Sciatic nerve (tissue), 2 donors: Measurements from ENCODE around the gene SOX8. TPM values are rescaled to one million over a fixed set of nuclear protein-coding genes. Genes with fewer than 3 reads are reported as not detected.

ENCODE experiments used
- ATAC-seq: fragments of 200-7000 bp; cut with Tn5 transposase; one replicate; pipeline ENCODE4 v1.9.1; 2020; ENCODE audit warnings: mild to moderate bottlenecking, moderate library complexity
- DNase-seq: peaks from one replicate; pipeline ENCODE4 v3.0.0-alpha.2; 2020; ENCODE audit warnings: low spot score
- intact Hi-C: fragments of 100-400 bp; cut with DNase I; formaldehyde crosslinking; loops from one replicate; pipeline ENCODE4 v1.14.2; 2022
- total RNA-seq: library from RNA; stranded (reverse); fragmentation: NEBNext Ultra II Directional; extraction: Animal tissue kit (Norgen Biotek cat#: 25700); gene quantifications from one replicate; pipeline ENCODE4 v1.2.1, GENCODE V29; 2021
- donor health status: DM: no; HTN: no; CAD: no.
- donor health status: DM: no; HTN: no; CAD: no.

Gene SOX8
- total RNA-seq, 1 donor from 2014 or later = 57.7 TPM

DNA sequence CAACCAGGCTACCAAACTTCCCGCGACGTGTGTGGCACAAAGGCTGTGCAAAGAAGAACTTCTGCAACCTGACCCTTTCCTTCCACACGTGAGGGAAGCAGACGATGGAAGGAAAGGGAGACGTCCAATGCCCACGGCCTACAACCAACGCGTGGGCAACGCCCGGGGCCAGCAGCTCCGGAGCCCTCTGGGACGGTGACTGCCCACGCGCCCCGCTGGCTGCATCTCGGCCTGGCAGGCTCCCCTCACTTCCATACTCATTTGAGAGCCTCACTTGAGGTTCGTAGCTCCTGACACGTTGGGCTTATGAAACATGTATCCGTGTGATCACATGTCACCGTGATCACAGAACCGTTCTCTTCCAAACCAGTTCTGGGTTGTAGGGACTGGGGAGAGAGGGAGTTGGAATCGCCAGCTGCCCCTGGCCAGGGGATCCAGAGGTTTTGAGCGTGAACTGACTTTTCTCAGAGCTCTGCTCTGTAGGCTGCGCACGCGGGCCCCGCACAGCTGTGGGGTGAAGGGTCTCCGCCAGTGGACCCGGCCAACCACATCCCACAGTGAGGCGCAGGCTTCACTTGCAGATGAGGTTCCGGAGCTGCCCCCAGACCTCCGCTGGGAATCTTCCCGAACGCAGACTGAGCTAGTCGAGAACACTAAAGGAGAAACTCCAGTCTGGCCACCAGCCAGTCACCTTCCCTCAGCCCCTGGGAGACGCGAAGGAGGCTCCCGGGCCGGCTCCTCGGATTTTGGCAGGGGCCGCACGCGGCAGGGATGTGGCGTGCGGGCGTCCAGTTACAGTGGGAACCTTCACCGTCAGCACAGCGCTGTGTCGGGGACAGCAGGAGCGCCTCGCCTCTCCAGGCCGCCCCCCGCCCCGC, 11.8 kb upstream of the SOX8 start:
- intact Hi-C loops = loop anchor here (10.0 kb wide), 1 partner anchor 75 kb away; no protein-coding TSS in a partner anchor
- ATAC-seq (no peak), DNase-seq (peak; percentile 82)

DNA sequence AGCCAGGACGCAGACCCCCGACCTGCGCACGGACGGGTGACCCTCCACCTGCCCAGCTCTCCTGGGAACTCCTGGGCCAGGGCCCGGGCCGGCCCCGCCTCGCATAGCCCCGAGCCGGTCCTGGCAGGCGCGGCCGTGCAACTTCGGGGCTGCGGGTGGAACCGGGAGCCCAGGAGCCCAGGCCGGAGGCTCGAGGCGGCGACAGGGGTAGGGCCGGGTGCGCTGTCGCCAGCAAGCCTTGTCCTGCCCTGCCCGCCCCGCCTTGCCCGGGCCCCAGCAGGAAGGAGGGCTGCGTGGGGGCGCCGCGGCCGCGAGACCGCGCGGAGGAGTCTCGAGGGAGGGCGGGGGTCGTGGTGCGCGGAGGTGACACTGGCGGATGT, 11.2 kb upstream of the SOX8 start:
- ATAC-seq (no peak), DNase-seq (peak; percentile 70)
- intact Hi-C loops = no loop called here

DNA sequence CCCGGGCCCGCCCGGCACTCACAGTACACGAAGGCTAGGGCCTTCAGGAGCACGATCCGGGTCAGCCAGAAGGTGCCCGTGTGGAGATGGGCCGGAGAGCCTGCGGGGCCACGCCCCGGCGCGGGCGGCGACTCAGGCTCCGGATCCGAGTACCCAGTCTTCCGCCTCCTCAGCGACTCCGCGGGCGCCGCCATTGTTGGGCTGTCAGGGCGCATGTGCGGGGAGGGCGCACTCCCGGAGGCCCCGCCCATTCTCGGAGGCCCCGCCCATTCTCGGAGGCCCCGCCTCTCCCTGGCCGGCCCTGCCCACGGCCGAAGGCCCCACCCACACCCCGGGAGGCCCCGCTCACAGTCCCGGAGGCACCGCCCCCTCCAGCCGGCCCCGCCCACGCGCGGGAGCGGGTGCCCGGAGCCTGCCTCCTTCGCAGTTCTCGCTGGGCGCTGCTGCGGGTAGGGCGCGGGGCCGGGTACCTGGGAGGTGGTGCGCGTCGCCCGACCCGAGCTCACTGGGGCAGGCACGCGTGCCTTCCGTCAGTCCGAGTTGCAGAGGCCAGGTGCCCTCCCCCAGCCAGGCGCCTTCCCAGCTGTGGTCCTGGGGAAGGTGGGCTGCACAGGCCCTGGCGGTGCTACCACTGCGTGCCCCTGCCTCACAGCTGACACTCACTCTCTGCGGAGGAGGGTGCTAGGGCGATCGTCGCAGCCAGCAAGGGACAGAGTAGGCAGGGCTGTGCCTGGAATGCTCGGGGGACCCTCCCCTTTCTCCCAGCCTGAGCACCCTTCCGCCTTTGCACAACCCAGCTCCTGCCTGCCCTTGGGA, 10.6 kb upstream of the SOX8 start, which contains the start of gene LMF1:
TSS of gene LMF1 (minus strand) at position 219 of the 816 bp plus-strand sequence. CDS start at position 215, 4 bp downstream.
- intact Hi-C loops = no loop called here
- peak; percentile 97 for DNase-seq
- peak; percentile 97 for ATAC-seq

DNA sequence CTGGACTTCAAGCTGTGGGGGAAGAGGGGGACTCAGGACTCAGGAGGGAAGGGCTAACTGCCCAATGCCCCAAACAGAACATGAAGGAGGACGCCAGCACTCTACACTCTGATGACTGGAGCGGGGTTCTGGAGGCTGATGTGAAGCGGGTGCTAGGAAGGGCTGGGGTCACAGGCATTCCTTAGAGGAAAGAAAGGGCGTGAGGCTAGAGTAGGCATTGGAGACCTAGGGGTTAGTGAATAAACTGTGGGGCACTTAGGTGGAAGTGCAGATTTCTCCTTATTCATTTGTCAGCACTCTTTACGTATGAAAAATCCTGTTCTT, 10.0 kb upstream of the SOX8 start:
- intact Hi-C loops = no loop called here
- no peak for ATAC-seq
- no peak for DNase-seq

DNA sequence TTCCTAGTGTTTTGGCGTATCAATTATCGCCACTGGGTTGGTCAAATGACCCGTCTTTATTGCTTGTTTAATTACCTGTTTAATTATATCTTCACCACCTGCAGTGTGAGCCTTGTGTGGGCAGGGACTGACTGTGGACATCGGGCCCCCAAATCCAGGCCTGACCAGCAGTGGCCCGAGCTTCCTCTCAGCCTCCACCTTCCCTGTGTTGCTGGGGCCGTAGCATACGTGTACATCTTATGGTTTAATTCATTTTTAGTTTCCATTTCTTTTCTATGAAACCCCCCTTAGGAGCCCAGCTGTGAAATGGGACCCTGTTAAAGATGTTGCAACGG, 9.6 kb upstream of the SOX8 start:
- intact Hi-C loops = no loop called here
- ATAC-seq (no peak), DNase-seq (no peak)

DNA sequence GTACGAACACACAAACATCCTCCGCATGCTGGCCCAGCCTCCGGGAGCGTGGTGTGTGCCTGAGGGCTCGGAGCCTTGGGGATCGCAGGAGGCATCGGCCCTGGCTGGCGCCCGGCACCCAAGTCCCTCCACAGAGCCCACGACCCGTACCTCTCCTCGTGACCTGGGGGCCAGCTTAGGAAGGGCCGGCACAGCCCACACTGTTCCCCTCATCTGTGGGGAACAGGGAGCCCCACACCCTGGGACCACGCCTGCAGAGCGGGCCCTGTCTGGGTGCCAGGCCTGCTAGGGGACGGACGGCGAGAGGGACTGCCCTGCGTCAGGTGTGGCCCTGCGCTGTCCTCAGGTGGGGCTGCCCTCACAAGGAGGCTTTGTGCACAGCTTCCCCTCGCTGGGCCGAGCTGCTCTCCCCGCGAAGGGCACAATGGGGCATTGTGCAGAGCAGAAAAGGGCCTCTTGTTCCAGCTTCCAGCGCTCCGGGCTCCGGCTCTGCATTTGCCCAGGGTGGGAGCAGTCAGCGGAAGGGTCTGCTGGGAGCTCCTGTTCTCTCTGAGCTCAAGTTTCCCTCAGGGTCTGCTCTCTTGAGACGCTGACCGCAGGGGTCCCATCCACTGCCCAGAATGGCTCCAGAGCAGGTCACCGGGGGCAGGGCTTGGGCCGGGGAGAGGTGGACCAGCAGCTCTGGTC, 9.1 kb upstream of the SOX8 start:
- DNase-seq = peak; percentile 78
- intact Hi-C loops = no loop called here

DNA sequence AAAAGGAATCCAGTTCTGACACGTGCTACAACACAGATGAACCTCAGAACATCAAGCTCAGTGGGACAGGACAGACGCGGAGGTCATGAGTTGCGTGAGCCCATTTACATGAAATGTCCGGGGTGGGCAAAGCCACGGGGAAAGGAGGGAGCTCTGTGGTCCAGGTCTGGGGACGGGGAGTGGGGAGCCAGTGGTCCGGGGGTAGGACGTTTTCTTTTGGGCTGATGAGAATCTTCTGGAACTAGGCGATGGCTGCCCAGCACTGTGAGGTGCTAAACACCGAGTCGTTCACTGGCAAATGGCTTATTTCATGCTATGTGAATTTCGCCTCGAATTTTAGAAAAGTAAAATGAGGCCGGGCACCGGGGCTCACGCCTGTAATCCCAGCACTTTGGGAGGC, 8.2 kb upstream of the SOX8 start:
- intact Hi-C loops = no loop called here
- no peak for ATAC-seq
- DNase-seq = no peak

More for the DNA sequence above, 9.1 kb upstream of the SOX8 start:
- peak; percentile 27 for ATAC-seq

DNA sequence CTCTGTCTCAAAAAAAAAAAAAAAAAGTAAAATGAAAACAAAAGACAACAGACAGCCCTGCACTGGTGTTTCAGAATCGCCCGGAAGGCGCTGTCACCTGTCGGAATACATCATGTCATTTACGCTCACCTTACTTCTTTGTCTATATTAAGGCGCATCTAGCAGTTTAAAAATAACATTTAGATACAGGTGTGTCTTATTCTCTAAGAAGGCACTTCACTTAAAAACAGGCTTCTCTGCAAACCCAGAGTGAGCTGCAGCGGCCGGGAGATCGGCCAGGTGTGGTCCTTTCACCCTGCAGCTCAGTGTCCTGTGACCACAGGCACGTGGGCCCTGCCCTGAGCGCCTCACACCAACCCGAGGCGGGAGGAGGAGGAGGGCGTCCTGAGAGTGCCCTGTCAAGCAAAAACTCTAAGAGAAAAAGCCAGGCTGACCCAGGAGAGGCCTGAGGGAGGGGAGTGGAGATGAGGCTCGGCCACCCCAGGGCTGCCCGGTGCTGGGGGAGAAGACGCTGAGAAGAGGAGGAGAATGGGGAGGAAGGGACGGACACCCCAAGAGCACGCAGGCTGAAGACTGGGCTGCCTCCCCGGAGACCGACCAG, 7.5 kb upstream of the SOX8 start:
- intact Hi-C loops = no loop called here
- no peak for ATAC-seq
- no peak for DNase-seq

DNA sequence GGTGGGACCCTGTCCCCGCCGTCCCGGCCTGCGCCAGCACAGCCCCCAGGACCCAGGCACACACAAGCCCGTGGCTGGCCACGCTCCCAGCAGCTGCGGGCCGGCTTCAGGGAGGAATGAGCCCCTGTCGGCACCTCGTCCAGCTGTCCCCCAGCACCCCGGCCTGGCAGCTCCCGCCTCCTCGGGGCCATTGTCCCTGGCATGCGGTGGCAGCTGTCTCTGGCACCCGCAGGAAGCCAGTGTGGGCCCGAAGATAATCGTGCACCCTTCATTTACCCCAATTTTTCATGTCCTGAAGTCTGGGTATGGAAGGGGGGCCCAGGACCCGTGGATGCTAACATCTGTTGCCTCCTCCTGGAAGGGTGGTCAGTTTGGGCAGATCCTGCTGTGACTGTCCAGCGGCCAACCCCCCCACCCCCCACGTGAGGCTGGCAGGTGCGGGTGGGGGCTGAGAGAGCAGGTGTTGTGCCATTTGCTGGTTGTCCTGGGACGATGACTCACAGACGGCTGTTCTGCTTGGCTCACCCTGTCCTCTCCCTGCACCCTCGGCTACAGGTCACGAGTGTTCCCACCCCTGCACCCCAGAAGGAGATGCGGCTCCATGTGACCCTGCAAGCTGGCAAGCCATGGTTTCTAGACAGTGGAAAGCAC, 6.8 kb upstream of the SOX8 start:
- ATAC-seq (peak; percentile 3), DNase-seq (no peak)
- intact Hi-C loops = no loop called here

DNA sequence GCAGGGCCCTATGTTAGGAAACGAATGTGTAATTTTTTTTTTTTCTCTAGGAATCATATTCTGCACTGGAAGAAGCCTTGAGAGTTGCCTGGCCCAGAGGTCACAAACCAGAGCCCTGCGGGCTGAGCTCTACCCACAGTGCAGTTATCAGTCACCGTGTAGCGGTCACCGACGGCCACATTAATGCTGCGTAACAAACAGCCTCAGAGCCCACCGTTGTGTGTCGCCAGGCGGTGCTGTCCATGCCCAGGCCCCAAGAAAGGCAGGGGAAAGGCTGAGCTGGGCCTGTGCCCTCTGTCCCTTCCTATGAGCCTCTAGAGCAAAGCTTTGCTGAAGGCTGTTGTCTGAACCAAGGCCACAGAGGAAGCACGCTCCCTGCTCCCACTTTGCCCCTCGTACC, 6.3 kb upstream of the SOX8 start:
- ATAC-seq (no peak), DNase-seq (no peak)
- intact Hi-C loops = no loop called here

DNA sequence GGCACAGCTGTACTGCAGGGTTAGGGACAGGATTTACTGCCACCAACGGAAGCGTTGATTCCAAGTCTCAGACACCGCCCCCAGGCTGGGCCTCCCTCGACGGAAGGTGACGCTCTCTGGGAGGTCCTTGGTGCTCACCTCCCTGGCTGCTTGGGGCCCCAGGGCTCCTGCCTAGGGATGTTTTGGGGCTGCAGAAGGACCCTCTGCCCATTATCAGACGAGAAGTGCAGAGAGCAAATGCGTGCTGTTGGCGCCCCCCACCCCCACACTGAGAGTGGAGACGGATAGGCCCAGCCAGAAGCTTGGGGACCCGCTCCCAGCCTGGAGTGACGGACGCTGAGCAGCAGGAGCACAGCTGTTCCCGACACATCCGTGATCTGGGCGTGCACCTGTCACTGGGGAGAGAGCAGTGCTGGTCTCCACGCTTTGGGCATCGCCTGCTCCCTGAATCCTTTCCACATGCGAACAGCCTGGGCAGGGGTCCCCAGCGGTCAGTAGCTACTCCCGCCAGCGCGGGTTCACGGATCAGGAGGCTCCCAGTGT, 5.1 kb upstream of the SOX8 start:
- intact Hi-C loops = no loop called here
- DNase-seq (no peak), ATAC-seq (no peak)

DNA sequence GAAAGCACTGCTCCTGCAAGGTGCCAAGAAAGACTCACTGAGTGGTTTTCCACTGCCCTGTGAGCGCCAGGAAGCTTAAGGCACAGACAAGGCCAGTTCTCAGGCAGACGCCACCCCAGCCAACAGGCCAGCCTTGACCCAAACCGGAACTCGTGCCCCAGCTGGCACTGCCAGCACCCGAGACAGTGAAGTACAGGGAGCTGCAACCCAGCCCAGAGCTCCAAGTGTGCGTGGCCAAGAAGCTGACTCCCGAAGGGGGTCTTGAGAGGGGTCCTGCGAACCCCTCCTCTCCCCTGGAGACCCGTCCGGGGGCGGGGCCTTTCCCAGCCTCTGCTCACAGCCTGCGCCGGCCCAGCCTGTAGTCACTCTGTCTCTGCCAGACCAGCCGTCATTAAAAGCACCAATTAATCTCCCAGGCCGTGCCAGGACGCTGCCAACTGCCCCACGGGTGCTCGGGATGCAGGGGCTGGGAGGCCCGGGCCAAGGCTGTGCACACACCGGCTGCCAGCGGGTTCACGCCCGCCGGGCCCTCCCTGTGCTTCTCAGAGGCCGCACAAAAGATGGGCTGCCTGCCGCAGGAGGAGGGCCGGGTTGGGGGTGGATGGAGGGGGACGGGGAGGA, 4.4 kb upstream of the SOX8 start:
- intact Hi-C loops = no loop called here
- DNase-seq = no peak
- ATAC-seq = peak; percentile 2

DNA sequence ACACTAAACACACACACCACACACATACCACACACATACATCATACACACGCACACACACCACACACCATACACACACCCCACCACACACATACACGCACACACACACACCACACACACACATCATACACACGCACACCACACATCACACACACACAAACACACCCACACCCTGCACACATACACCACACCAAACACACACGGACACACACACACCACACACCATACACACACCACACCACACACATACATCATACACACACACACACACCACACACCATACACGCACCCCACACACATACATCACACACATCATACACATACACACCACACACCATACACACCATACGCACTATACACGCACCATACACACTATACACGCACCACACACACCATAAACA, 3.7 kb upstream of the SOX8 start:
- DNase-seq (no peak), ATAC-seq (no peak)
- intact Hi-C loops = no loop called here

DNA sequence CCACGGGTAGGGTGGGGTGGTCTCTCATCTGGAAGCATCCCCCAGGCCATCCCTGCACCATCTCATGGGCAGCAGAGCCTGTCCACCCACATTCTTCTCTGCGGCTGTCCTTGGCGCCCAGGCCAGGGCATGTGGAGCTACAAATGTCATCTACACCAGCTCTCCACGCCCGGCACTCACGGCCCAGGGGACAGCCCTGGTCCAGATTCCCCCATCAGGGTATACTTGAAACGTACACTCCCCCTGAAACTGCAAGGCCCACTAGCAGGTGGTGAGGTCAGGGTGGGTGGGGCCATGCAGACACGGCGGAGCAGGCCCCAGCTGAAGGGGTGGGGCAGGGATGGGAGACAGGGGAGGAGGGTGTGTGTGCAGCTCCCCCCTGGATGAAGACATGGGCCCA, 3.2 kb upstream of the SOX8 start:
- ATAC-seq (no peak), DNase-seq (no peak)
- intact Hi-C loops = no loop called here

DNA sequence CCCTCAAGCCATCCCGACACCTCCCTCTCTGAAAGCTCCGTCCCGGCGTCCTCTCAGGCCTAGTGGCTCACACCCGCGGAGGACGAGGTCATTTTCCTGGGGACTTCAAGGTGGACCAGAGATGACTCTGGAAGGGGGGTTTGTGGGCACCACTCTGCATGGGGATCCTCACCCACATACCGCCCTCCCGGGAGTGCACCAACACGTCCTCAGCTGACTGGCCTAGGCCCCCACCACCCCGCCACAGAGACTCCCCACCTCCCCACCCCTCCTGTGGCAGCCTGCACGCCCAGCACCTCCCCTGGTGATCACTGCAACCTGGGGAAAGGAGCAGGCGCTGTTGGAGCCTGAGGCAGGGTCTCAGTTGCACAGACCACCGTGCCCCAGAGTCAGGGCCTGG, 2.4 kb upstream of the SOX8 start:
- no peak for DNase-seq
- intact Hi-C loops = no loop called here
- ATAC-seq = no peak

DNA sequence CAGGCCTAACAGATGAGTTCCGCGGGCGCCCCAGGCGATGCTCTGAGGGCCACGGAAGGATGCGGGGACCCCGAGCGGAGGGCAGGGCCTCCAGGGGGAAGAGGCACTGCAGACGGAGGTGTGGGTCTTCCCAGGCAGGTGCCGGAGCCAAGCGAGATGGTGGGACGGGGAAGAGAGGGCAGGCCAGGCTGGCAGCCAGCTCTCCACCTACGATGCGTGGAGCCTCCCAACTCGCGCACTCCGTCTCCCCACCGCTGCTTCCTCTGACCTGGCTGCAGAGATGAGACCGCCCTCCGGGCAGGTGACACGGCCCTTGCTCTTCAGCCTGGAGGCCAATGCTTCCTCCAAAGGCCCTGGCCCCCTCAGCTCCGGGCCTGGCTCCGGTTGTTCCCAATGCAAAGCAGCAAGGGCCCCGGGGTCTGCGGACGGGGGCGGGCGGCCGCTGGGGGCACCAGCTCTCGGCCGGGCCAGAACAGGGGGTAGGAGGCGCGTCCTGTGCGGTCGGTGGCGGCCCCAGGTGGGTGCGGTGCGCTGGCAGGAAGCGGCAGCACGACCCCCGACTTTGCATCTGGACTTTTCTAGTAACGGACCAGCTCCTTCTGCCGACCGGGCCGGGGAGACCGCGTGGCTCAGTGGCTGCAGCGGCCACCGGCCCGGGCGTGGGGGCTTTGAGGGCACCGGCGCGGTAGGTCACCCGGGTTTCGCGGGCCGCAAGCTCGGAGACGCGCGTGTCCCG, 1.5 kb upstream of the SOX8 start:
- ATAC-seq = no peak
- intact Hi-C loops = no loop called here
- DNase-seq = no peak

DNA sequence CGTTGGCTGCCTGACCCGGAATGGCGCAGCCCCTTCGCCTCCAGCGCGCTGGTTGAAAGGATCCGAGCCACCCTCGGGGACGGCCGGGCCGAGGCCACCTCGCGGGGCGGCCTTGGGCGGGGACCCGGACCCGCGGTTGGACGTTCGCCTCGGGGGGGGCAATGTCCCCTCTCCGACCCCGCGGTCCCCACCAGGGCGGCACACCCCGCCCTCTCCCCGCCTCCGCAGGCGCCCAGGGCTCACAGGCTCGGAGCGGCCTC, 1.0 kb upstream of the SOX8 start:
- peak; percentile 75 for DNase-seq
- no peak for ATAC-seq
- intact Hi-C loops = no loop called here
